ENCODE results near the gene ARHGAP8.

ARHGAP8 gene

DNA sequence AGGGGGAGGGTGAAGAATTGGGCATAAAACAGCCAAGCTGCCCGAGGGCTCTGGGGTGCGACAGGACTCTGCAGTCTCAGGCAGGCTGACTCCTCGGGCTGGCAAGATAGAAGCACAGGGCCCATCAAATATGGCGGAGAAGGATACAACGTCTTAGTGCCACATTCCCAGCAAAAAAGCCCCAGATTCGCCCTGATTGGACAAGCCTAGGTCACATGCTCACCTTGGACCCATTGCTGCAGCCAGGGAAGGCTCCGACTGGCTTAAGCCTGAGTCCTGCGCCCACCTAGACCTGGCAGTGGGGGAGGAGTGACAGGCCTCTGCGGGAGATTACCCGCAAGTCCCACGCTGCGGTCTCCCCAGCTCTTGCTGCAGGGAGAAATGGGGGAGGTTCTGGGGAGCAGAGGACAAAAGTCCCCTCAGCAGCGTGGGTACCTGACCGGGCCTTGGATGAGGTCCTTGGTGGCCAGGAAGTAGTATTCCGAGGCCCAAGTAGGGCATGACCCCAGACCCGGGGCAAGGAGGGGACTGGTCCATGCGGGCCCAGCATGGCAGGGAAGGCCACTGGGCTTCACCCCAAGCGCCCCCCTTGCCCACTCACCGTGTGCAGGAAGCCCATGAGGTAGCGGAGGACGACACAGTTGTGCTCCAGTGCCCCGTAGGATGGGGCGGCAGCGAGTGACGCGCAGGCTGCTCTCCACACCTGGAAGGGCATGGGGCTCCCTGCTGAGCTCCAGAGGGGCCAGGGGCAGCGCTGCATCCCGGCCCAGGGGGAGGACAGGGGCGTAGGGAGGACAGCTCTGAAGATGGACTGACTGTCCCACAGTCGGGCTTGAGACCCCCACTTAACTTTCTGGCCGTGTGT, 113.0 kb downstream of the ARHGAP8 start:
- no peak for DNase-seq

DNA sequence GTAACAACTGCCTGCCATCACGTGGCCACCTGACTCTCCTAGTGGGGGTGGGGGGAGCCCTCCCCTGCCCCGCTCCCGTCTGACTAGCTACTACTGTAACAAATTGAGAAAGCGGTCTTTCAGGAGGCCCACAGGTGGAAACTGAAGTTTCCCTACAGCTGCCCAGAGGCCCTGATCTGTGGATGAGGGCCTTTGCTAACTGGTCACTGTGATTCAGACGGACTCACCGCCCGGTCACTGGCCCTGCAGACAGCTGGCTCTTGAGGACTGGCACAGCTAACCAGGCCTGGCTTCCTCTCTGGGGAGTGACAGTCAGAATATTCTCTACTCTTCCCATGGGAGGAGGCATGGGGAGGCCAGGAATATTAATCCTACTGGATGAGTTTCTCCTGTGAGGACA, 116.8 kb downstream of the ARHGAP8 start:
- no peak for DNase-seq

DNA sequence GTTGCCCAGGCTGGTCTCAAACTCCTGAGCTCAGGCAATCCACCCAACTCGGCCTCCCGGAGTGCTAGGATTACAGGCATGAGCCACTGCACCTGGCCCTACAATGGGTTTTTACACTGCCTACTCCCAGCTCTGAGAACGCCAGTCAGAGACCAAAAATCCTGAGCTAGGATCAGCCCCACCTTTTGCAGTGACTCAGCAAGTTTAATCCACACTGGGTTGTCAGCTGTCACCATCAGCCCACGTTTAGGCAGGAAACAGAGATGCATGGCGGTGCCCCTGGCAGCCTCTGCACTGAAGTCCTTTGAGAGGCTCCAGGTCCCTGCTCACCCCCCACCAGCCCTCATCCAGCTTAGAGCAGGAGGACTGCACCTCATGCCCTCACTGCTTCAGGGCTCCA, 117.6 kb downstream of the ARHGAP8 start:
- no peak for DNase-seq

DNA sequence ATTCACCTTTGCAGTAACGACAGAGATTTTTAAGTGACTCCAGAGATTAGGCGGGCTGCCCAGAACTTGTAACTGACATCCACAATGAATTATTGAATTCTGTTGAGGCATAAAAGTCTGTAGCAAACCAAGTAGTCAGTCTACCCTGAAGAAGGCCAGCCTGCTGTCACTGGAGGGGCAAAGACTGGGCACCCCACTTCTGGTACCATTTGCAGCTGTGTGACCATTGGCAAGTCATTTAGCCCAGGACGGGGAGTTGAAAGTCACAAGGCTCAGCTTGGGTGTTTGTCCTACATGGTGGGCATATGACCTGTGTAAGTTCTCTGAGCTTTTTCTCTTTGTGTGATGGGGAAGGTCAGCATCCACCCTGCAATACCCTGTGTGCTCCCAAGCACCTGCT, 119.4 kb downstream of the ARHGAP8 start:
- no peak for DNase-seq

GRCh38 chr22:44876921-44877320, 124.5 kb downstream of the ARHGAP8 start:
- DNase-seq, result no peak

GRCh38 chr22:44878483-44879300, 126.3 kb downstream of the ARHGAP8 start:
- no peak for DNase-seq

DNA sequence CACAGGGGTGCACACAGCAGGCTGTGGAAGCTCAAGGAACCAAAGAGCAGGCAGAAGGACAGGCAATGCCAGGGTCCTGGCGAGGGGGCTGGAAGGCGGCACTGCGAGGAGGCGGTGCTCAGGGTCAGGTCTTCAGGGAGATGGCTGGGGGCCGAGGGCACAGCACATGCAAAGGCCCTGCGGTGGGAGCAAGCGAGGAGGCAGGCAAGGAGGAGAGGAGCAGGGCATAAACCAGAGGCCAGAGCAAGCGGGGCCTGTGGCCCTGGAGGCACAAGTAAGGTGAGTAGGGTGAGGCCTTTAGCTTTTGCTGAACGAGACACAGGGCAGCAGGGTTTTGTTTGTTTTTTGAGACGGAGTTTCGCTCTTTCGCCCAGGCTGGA, 126.9 kb downstream of the ARHGAP8 start:
- no peak for DNase-seq

GRCh38 chr22:44880610-44881290, 128.4 kb downstream of the ARHGAP8 start:
- no peak for DNase-seq

- DNase-seq, result no peak
Observed at GRCh38 chr22:44881624-44882023, 129.2 kb downstream of the ARHGAP8 start.

DNA sequence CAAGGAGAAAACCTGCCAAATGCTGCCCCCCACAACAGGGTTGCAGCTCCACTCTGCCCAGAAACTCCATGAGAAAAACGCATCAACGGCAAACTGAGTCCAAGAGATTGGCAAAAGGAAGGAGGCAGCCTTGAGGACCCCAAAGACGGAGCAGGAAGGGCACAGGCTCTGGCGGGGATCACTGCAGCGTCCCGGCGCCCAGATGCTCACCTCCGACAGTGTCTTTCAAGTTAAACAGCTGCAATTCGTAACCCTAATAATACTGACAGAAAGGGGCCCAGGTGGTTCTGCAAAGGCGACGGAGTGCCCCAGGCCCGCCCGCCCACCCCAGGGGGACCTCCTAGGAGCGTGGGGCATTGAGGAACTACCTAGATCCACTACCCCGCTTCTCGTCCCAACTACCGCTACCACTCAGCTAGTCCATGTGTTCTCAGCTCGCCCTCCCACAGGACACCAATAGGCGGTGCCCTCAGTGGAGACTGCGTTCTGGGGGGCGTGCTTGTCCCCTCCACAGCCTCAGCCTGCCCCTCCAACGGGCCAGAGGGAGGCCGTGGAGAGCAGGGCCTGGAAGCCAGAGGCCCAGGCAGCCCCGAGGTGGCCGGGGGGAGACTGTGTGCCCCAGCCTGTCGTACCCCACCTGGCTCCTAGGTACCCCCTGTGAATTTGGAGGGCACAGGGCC, 130.0 kb downstream of the ARHGAP8 start:
- DNase-seq, result no peak

GRCh38 chr22:44883011-44883421, 130.6 kb downstream of the ARHGAP8 start:
- no peak for DNase-seq

GRCh38 chr22:44884562-44884961, 132.2 kb downstream of the ARHGAP8 start:
- no peak for DNase-seq

DNA sequence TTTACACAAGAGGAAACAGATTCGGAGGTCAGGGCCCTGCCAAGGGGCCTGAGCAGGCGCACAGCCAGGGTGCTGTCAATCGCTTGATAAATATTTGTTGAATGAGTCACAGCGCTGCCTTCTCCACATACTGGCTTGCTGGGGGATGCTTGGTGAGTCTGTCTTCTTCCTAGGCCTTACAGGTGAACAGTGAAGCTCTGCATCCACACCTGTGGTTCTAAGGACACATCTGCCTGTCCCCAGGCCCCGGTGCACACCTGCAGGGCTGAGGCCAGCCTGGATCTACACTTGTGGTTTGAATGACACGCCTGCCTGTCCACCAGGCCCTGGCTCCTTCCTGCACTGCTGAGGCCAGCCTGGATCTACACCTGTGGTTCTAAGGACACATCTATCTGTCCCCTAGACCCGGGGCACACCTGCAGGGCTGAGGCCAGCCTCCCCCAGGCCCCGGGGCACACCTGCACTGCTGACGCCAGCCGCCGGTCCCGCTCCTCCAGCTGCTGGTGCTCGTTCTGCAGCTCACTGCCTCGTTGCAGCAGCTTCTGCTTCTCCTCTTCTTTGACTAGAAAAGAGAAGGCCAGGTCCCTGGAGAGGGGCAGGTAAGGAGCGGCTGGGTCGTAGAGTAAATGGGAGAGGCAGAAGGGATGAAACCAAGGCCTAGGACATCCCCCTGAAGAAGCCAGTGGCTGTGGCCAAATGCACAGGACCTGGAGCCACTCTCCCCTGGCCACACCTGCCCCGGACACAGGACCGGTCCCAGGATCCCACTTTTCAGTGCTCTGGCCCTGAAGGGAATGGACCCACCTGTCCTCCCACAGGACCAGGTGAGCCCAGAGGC, 132.8 kb downstream of the ARHGAP8 start:
- DNase-seq, result no peak

- DNase-seq, result no peak
Observed at GRCh38 chr22:44885806-44886360, 133.5 kb downstream of the ARHGAP8 start.

GRCh38 chr22:44887941-44888366, 135.6 kb downstream of the ARHGAP8 start:
- no peak for DNase-seq

DNA sequence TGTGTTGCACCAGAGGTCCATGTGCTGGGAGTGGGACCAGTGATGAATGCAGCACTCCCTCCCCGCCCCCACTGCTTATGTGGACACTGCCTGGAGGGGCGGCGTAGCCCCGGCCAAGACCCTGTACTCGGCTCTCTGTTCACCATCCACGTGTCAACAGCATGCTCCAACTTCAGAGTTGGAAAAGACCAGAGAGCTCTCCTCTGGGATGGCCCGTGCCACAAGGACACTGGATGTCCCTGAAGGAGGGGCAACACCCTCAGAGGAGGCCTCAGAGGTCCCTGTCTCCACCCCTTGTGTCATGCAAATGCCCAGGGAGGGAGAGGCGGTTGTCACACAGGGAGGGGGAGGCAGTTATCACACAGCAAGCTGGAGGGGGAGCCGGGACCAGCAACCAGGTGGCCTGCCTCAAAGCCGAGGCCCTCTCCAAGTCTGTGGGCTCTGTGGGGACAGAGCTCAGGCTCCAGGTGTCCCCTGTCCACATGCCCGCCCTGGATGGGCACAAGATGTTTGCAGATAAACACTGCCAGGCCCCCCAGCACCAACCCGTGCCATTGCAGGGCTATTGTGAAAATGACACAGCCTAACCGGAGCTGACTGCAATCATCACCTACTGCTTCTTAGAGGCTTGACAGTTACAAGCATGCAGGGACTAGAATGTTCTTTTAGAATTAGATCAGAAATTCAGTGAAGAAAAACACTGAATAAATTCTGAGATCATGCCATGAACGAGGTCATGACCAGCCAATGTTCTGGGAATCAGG, 136.3 kb downstream of the ARHGAP8 start:
- DNase-seq, result no peak

GRCh38 chr22:44889255-44889878, 137.0 kb downstream of the ARHGAP8 start:
- DNase-seq, result no peak

DNA sequence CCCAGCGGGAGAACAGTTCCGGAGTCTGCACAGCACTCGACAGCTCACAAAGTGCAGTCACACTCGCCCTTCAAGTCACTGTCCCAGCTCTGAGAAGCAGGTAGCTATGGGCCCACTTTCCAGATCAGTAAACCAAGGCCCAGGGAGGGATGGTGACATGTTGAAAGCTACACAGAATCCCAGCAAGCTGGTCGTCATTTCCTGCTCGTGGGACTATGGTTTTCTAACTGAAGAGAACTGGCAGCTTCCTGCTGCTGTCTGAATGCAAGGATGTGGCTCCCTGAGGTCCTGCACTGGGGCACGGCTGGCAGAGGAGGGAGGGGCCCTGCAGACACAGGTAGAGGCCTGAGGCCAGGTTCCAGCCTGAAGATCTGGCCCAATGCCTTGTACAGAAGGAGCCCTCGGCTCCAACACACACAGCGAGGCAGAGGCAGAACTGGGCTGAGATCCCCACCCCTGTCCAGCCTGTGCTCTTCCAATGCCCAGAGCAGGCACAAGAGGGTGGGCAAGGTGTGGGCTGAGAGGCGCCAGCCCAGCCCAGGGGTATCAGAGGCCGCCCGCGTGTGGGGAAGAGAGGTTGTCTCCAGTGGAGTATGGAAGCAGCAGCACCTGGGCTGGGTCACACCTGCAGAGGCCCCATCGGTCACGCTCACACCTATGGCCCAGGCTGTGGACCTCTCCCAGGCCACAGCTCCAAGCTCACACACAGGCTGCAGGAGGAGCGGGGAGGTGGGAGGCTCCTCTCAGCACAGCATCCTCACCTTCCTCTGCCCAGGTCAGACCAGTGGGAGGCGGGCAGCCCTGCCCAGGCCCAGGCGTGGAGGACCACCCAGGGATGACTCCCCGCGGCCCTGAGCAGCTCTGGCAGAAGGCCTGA, 138.3 kb downstream of the ARHGAP8 start:
- DNase-seq, result no peak

GRCh38 chr22:44891293-44891747, 138.9 kb downstream of the ARHGAP8 start:
- no peak for DNase-seq
